ENCODE measurements around the gene MRTO4.

GRCh38 chr1:19255288-19255687 lies 3.7 kb downstream of the MRTO4 start:
- TF ChIP-seq MAX (CRISPR knock-in tag; IDR thresholded peaks at IDR 0.05): no peak
- TF ChIP-seq SP1 (CRISPR knock-in tag; conservative IDR thresholded peaks at IDR 0.05): no peak
- TF ChIP-seq CTCF (IDR thresholded peaks at IDR 0.05): no peak
- no peak for TF ChIP-seq NR3C1 (CRISPR knock-in tag; conservative IDR thresholded peaks at IDR 0.05; ENCODE audit: low read depth)
- TF ChIP-seq ATF2 (CRISPR knock-in tag; IDR thresholded peaks at IDR 0.05; ENCODE audit: borderline replicate concordance, low read depth): no peak
- TF ChIP-seq E2F5 (CRISPR knock-in tag; IDR thresholded peaks at IDR 0.05): no peak
- no peak for TF ChIP-seq USF2 (CRISPR knock-in tag; IDR thresholded peaks at IDR 0.05)
- TF ChIP-seq CBFB (CRISPR knock-in tag; IDR thresholded peaks at IDR 0.05; ENCODE audit: low read depth): no peak
- TF ChIP-seq NFYB (CRISPR knock-in tag; conservative IDR thresholded peaks at IDR 0.05; ENCODE audit: low read depth): no peak
